HG02970 (cell line): Measurements from ENCODE around the gene PASD1.
"Not testable (repeated sequence)": the region's sequence is repeated elsewhere in the genome, so short reads cannot be mapped to it uniquely, and the experiment has no call there.

ENCODE experiments used
- ATAC-seq: cut with Tn5 transposase; IDR thresholded peaks from one replicate; pipeline ENCODE4 v1.9.1; 2021; ENCODE audit warnings: mild to moderate bottlenecking, moderate library complexity, moderate number of reproducible peaks; ENCODE audit not compliant: unreplicated experiment, low FRiP score

The PASD1 gene

GRCh38 chrX:151604931-151605330 lies 41.5 kb downstream of the PASD1 start:
- ATAC-seq, result no peak

GRCh38 chrX:151609222-151609621 lies 45.7 kb downstream of the PASD1 start:
- no peak for ATAC-seq

DNA sequence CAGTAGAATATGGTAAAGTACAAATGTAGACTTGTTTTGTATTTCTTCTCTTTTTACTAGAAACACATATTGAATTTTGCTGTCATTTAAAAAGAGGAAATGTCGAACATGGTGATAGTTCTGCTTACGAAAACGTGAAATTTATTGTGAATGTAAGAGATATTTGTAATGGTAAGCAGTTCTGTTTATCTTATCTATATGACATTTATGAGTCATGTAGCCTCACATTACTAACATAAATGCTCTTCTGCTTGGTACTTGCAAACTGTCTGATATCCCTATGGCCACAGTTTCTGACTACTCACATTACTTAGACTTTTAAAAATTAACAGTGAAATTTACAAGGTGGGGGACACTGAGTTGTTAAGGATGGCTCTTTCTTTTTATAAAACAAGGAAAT lies 57.9 kb downstream of the PASD1 start:
- no peak for ATAC-seq

DNA sequence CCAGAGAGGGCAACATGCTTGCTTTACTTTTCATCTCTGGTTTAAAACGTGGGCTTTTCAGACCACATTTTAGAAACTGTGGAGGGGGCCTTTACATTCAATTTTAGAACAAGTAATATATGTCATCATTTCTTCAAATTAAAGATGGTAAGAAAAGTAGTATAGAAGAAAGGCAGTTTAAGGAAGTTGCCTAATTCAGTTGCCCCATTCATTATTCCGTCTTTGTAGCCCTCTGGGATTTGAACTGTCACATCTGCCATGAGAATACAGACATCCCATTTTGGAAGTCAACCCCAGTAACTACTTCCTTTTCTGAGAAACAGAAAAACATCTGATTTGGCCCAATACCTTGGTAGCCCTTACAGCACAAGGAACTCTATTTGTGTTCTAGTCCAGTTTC lies 61.2 kb downstream of the PASD1 start:
- no peak for ATAC-seq

- ATAC-seq, result no peak
Observed at GRCh38 chrX:151631822-151632221, 68.3 kb downstream of the PASD1 start.

GRCh38 chrX:151633157-151633556 lies 69.7 kb downstream of the PASD1 start:
- no peak for ATAC-seq

DNA sequence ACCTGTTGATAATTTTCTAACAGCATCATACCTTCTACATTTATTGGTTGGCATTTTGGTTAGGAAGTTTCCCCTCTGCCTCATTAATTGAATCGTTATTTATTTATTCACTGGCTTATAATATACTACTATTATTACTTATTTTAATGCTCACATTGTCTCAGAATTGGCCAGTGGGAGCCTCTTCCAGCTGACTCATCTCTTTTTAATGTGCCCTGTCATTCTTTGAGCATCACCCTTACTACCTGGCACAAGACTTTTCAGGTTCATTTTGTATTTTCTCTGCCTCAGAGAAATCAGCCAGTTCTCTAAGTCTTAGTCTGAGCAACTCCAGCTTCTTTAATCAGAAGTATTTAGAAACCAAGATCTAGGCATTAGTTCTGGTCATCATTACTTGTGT lies 71.5 kb downstream of the PASD1 start:
- no peak for ATAC-seq

DNA sequence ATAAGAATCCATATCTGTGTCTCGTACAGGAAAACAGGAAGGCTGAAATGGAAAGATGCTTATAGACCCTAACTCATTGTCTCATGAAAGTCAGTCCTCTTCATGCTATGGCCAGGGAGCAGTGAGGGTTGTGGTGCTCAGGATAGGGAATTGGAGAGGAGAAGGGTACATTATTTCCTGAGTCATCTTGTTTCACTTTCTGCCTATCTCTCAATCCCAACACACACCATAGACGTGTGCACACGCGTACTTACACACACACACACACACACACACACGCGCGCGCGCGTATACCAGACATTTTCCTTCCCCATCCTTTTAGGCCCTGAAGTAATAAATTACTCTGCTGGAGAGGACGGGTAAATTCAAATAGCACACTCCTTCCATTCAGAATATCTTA lies 78.1 kb downstream of the PASD1 start:
- ATAC-seq, result no peak

- ATAC-seq, result no peak
Observed at GRCh38 chrX:151675121-151675746, 111.8 kb downstream of the PASD1 start.

GRCh38 chrX:151676196-151676595 lies 112.7 kb downstream of the PASD1 start:
- ATAC-seq, result no peak

GRCh38 chrX:151679798-151680402 lies 116.4 kb downstream of the PASD1 start:
- no peak for ATAC-seq

DNA sequence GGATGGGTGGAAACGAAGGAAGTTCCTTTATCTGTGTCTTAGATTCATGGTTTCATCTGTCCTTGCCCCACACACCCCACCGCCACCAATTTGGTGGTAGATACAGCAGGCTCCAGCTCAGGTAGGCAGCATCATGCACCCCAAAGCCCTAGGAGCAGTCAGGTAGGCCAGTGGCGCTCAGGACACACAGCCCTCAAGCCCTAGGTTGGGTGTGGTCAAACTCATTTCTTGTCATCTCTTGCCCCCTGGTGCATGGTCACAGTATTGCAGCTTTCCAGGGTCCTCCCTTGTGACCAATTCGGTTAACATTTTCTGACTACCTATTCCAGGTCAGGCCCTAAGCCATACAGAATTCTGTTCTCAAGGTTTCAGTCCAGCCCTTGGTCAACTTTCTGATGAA lies 117.3 kb downstream of the PASD1 start:
- ATAC-seq, result no peak

DNA sequence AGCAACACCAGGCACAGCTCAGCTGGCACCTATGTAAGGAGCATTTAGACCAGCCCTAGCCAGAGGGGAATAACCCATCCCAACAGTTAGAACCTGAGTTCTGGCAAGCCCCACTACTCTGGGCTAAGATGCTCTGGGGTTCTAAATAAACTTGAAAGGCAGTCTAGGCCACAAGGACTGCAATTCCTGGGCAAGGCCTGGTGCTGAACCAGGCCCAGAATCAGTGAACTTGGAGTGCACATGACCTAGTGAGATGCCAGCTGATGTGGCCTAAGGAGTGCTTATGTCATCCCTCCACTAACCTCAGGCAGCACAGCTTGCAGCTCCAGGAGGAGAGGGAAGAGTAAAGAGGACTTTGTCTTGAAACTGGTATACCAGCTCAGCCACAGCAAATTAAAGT lies 124.2 kb downstream of the PASD1 start:
- ATAC-seq, result no peak

DNA sequence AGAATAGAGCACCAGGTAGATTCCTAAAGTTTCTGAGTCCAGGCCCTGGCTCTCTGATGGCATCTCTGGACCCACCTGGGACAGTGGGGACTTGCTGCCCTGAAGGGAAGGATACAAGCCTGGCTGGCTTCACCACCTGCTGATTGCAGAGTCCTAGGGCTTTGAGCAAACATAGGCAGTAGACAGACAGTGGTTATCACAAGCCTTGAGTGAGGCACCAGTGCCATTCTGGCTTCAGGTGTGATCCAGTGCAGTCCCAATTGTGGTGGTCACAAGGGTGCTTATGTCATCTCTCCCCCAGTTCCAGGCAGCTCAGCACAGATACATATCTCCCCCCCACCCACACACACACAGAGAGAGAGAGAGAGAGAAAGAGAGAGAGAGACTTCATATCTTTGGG lies 125.2 kb downstream of the PASD1 start:
- ATAC-seq, result no peak

- no peak for ATAC-seq
Observed at GRCh38 chrX:151692825-151693224, 129.3 kb downstream of the PASD1 start.

DNA sequence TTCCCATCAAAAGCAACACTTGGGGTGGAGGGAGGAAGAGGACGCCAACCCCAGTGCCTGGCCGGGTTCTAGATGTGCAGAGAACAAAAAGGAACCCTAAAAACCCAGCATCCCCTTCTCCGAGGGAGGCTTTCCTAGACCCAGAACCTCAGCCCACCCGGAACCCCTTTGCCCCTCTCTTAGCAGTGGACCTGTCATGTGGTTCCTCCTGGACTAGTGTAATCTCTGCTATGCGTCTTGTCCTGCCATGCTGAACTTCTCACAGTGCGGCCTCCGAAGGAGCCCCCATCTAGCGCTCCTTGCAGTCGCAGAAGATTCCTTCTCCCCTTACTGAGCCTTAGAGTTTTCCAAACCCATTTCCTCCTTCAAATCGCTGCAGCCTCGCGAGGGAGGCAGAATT lies 130.6 kb downstream of the PASD1 start:
- ATAC-seq, result no peak

- ATAC-seq, result no peak
Observed at GRCh38 chrX:151694661-151695582, 131.4 kb downstream of the PASD1 start, which contains the start of gene PRRG3. Gene PRRG3, plus strand, starts transcription at chrX:151695458. Its CDS starts 3,357 bp downstream, at chrX:151698815.

DNA sequence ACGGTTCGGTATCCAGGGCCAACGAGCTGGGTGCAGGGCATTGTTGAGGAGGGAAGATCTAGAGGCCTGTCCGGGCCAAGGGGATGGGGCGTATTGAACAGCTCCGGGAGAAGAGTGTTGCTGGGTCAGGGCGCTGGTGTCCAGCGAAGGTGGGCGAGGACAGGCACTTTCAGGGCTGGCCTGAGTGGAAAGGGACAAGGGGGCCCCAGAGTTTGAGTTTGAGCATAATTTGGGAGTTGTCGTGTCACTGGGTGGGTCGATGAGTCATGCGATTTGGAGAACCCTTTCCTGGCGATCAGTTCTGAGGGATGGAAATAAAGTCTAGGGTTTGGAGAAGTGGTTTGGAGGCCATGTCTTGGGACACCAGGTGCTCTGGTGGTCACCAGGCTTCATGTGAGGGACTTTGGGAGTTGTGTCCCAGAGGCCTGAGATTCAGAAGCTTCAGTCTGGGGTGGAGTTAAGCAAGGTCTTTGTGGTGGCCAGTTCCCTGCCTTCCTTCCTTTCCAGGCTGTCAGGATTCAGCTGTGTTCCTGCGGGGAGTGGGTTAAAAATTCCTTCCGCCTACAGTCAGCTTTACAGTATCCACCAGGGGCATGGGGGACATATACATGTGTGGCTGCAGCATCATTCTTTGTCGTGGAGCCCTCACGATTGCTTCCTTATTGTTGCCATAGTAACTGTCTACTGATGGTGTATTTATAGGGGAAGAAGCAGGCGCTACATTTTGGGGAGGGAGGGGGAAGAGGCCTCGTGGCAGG lies 132.3 kb downstream of the PASD1 start:
- ATAC-seq, result no peak

DNA sequence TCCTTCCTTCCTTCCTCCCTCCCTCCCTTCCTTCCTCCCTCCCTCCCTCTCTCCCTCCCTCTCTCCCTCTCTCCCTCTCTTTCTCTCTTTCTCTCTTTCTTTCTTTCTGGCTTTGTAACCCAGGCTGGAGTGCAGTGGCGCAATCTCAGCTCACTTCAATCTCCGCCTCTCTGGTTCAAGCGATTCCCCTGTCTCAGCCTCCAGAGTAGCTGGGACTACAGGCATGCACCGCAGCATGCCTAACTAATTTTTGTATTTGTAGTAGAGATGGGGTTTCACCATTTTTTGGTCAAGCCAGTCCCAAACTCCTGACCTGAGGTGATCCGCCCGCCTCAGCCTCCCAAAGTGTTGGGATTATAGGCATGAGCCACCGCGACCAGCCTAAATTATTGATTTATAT lies 133.6 kb downstream of the PASD1 start:
- not testable (repeated sequence) for ATAC-seq

DNA sequence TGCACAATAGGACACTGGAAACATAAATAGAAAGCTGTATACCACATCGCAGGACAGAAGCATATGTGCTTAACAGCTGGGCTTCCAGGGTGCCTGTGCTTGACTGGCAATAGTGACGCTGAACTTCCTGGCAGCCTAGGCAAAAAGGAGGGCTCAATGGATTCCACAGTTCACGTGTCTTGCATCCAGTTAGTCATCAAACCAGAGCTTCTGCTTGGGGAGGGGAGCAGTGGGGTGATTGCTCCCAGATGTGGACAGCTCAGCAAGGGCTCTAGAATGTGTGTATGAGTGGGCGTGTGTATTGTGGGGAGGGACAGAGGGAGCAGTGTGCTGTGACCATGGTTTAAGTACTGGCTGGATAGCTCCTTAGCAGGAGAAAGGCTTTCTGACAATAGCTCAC lies 134.0 kb downstream of the PASD1 start:
- ATAC-seq, result no peak

GRCh38 chrX:151698485-151698884 lies 135.0 kb downstream of the PASD1 start:
- no peak for ATAC-seq
